Measurements from ENCODE around the gene OCA2. TPM values are rescaled to one million over a fixed set of nuclear protein-coding genes. Genes with fewer than 3 reads are reported as not detected.

OCA2 gene
- total and polyA plus RNA-seq, 4 donors = 0.49 to 23.0 (median 2.3) TPM

- no peaks in the 10 kb centered on the region for H3K36me3 ChIP-seq (ENCODE audit: control insufficient read depth in 4 of 4, insufficient read depth in 4 of 4, low read length in 4 of 4)
- no peaks in the 10 kb centered on the region for H3K27me3 ChIP-seq (ENCODE audit: control insufficient read depth in 3 of 3, insufficient read depth in 3 of 3, low read length in 2 of 3)
- H3K27ac ChIP-seq (ENCODE audit: low read depth in 1 of 2, low read length in 1 of 2) = no peak overlapping the region
- TF ChIP-seq, protein P1, sequence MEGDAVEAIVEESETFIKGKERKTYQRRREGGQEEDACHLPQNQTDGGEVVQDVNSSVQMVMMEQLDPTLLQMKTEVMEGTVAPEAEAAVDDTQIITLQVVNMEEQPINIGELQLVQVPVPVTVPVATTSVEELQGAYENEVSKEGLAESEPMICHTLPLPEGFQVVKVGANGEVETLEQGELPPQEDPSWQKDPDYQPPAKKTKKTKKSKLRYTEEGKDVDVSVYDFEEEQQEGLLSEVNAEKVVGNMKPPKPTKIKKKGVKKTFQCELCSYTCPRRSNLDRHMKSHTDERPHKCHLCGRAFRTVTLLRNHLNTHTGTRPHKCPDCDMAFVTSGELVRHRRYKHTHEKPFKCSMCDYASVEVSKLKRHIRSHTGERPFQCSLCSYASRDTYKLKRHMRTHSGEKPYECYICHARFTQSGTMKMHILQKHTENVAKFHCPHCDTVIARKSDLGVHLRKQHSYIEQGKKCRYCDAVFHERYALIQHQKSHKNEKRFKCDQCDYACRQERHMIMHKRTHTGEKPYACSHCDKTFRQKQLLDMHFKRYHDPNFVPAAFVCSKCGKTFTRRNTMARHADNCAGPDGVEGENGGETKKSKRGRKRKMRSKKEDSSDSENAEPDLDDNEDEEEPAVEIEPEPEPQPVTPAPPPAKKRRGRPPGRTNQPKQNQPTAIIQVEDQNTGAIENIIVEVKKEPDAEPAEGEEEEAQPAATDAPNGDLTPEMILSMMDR (IDR thresholded peaks at IDR 0.05; ENCODE audit: control extremely low read depth, extremely low read depth) = no peak
- H3K9me3 ChIP-seq (ENCODE audit: control insufficient read depth in 4 of 4, insufficient read depth in 3 of 4, low read length in 3 of 4) = peaks cover 0 to 5% (median 1%) of the 10 kb centered on the region in 4 donors
- WGBS, 2 donors = 55 to 60% methylated on average over 1 of the region's 1 CpG
- ATAC-seq (ENCODE audit: insufficient read depth, low FRiP score) (no peak), DNase-seq (no peak)
- H3K4me3 ChIP-seq = no peak overlapping the region
- H3K4me1 ChIP-seq (ENCODE audit: control insufficient read depth in 5 of 5, insufficient read depth in 5 of 5, low read length in 5 of 5) = peaks cover 0 to 11% (median 0%) of the 10 kb centered on the region in 5 donors
- H3K9ac ChIP-seq (ENCODE audit: insufficient read depth in 1 of 2, low read length in 2 of 2) = no peak overlapping the region
Observed at GRCh38 chr15:27790270-27790669, 308.8 kb downstream of the OCA2 start.

DNA sequence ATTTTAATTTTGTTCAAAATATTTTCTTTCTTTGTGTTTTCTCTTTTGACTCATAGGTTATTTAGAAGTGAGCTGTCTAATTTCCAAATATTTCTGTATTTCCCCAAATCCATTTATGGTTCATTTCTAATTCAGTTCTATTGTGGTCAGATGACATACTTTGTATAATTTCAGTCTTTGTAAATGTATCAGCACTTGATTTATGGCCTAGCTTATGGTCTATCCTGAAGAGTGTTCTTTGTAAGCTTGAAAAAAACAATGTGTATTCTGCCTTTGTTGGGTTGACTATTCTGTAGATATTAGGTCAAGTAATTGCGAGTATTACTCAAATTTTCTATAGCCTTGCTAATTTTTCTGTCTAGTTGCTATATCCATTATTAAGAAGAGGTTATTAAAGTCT, 311.2 kb downstream of the OCA2 start:
- TF ChIP-seq, protein P1 (IDR thresholded peaks at IDR 0.05; ENCODE audit: control extremely low read depth, extremely low read depth) = no peak
- ATAC-seq (ENCODE audit: insufficient read depth, low FRiP score) (no peak), DNase-seq (no peak)
- Histone ChIP-seq H3K27ac (ENCODE audit: low read depth in 1 of 2, low read length in 1 of 2) (no peak overlapping the region), H3K27me3 (ENCODE audit: control insufficient read depth in 3 of 3, insufficient read depth in 3 of 3, low read length in 2 of 3) (no peaks in the 10 kb centered on the region), H3K9ac (ENCODE audit: insufficient read depth in 1 of 2, low read length in 2 of 2) (no peak overlapping the region), H3K4me1 (ENCODE audit: control insufficient read depth in 5 of 5, insufficient read depth in 5 of 5, low read length in 5 of 5) (peaks cover 0 to 19% (median 12%) of the 10 kb centered on the region in 5 donors), H3K36me3 (ENCODE audit: control insufficient read depth in 4 of 4, insufficient read depth in 4 of 4, low read length in 4 of 4) (no peaks in the 10 kb centered on the region), H3K4me3 (no peak overlapping the region), H3K9me3 (ENCODE audit: control insufficient read depth in 4 of 4, insufficient read depth in 3 of 4, low read length in 3 of 4) (peaks cover 0 to 3% (median under 1%) of the 10 kb centered on the region in 4 donors)
- WGBS, 2 donors = 88 to 93% methylated on average over 1 of the region's 1 CpG

DNA sequence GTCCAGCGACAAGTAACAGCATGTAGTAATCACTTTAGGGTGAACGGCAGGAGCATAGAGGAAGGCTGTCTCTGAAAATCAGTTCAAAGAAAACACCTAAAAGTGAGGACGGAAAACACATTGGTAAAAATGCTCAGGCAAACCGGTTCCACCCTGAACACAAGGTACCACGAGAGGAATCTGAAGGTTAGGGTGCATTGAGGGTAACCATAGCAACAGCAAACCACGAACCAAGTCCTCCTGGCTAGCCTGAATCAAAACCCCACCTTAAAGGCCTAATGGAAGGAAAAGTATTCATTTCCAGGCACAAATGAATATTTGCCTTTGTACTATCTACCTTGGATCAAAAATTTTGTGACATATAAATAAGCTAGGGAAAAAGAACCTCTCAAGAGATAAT, 315.0 kb downstream of the OCA2 start:
- Histone ChIP-seq H3K27me3 (ENCODE audit: control insufficient read depth in 3 of 3, insufficient read depth in 3 of 3, low read length in 2 of 3) (no peaks in the 10 kb centered on the region), H3K9me3 (ENCODE audit: control insufficient read depth in 4 of 4, insufficient read depth in 3 of 4, low read length in 3 of 4) (no peaks in the 10 kb centered on the region), H3K27ac (ENCODE audit: low read depth in 1 of 2, low read length in 1 of 2) (no peak overlapping the region), H3K9ac (ENCODE audit: insufficient read depth in 1 of 2, low read length in 2 of 2) (no peak overlapping the region), H3K36me3 (ENCODE audit: control insufficient read depth in 4 of 4, insufficient read depth in 4 of 4, low read length in 4 of 4) (no peaks in the 10 kb centered on the region), H3K4me1 (ENCODE audit: control insufficient read depth in 5 of 5, insufficient read depth in 5 of 5, low read length in 5 of 5) (peaks cover 0 to 36% (median 15%) of the 10 kb centered on the region in 5 donors), H3K4me3 (no peak overlapping the region)
- TF ChIP-seq, protein P1 (IDR thresholded peaks at IDR 0.05; ENCODE audit: control extremely low read depth, extremely low read depth) = no peak
- 71% methylated on average over 6 of the region's 6 CpGs for WGBS, 2 donors
- DNase-seq (peak in 1 of 3 donors; percentile 45), ATAC-seq (ENCODE audit: insufficient read depth, low FRiP score) (no peak)

GRCh38 chr15:27783678-27784077, 315.4 kb downstream of the OCA2 start:
- Histone ChIP-seq H3K27me3 (ENCODE audit: control insufficient read depth in 3 of 3, insufficient read depth in 3 of 3, low read length in 2 of 3) (no peaks in the 10 kb centered on the region), H3K4me1 (ENCODE audit: control insufficient read depth in 5 of 5, insufficient read depth in 5 of 5, low read length in 5 of 5) (peaks cover 0 to 36% (median 15%) of the 10 kb centered on the region in 5 donors), H3K36me3 (ENCODE audit: control insufficient read depth in 4 of 4, insufficient read depth in 4 of 4, low read length in 4 of 4) (no peaks in the 10 kb centered on the region), H3K4me3 (no peak overlapping the region), H3K27ac (ENCODE audit: low read depth in 1 of 2, low read length in 1 of 2) (no peak overlapping the region), H3K9ac (ENCODE audit: insufficient read depth in 1 of 2, low read length in 2 of 2) (peak overlapping the region in 1 of 2 donors; percentile 14), H3K9me3 (ENCODE audit: control insufficient read depth in 4 of 4, insufficient read depth in 3 of 4, low read length in 3 of 4) (no peaks in the 10 kb centered on the region)
- DNase-seq (no peak), ATAC-seq (ENCODE audit: insufficient read depth, low FRiP score) (no peak)
- TF ChIP-seq, protein P1 (IDR thresholded peaks at IDR 0.05; ENCODE audit: control extremely low read depth, extremely low read depth) = no peak
- WGBS, 2 donors = 56 to 67% methylated on average over 3 of the region's 3 CpGs

Measured in lung (tissue), 12 donors.